ENCODE results near the gene KIF9. TPM values are rescaled to one million over a fixed set of nuclear protein-coding genes. Genes with fewer than 3 reads are reported as not detected.
A peak's percentile ranks its signal among the peaks of the same experiment; 100 is the strongest.
"Not testable (repeated sequence)": the region's sequence is repeated elsewhere in the genome, so short reads cannot be mapped to it uniquely, and the experiment has no call there.

KIF9 gene
- total RNA-seq, 2 experiments from 2014 or later = 6.9 to 7.6 TPM

DNA sequence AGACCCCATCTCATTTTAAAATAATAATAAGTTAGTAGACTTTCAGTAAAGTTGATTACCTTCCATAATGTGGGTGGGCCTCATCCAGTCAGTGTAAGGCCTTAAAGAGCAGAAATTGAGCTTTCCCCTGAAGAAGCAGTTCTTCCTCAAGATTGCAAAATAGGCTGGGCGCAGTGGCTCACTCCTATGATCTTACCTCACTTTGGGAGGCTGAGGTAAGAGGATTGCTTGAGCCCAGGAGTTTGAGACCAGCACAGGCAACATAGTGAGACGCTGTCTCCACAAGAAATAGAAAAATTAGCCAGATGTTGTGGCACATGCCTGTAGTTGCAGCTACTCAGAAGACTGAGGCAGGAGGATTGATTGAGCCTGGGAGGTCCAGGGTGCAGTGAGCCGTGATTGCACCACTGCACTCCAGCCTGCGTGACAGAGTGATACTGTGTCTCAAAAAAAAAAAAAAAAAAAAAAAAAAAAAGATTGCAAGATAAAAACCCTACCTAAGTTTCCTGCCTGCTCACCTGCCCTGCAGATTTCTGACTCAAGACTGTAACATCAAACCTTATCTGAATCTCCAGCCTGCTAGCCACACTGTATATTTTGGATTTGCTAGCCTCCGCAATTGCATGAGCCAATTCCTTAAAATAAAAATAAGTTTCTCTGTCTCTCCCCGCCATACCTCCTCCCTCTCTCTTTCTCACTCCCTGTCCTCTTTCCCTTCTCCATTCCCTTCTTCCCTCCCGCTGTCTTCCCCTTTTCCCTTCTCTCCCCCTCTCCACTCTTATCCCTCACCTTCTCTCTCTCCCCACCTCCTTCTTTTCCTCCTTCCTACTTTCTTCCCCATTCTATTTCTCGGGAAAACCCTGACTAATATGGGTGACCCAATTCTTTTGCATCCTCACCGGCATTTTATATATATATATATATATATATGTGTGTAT is 17.1 kb upstream of the KIF9 start:
- peaks cover 36% of the 10 kb centered on the region for H3K36me3 Mint-ChIP-seq
- H3K27ac Mint-ChIP-seq = no peak overlapping the region
- no peak for DNase-seq
- no peak overlapping the region for H3K4me3 Mint-ChIP-seq
- H3K4me1 Mint-ChIP-seq = peaks cover 39% of the 10 kb centered on the region
- no peaks in the 10 kb centered on the region for H3K27me3 Mint-ChIP-seq
- no peaks in the 10 kb centered on the region for H3K9me3 Mint-ChIP-seq

GRCh38 chr3:47298439-47298838 is 15.8 kb upstream of the KIF9 start:
- Mint-ChIP-seq H3K27ac (no peak overlapping the region), H3K27me3 (no peaks in the 10 kb centered on the region)

GRCh38 chr3:47296562-47297302 is 14.1 kb upstream of the KIF9 start:
- no peak overlapping the region for H3K4me3 Mint-ChIP-seq
- H3K27ac Mint-ChIP-seq = no peak overlapping the region
- H3K9me3 Mint-ChIP-seq = no peaks in the 10 kb centered on the region
- H3K4me1 Mint-ChIP-seq = peaks cover 35% of the 10 kb centered on the region
- peaks cover 16% of the 10 kb centered on the region for H3K36me3 Mint-ChIP-seq
- no peaks in the 10 kb centered on the region for H3K27me3 Mint-ChIP-seq
- DNase-seq = no peak

More at GRCh38 chr3:47298439-47298838, 15.8 kb upstream of the KIF9 start:
- Mint-ChIP-seq H3K36me3 (peaks cover 33% of the 10 kb centered on the region), H3K4me3 (no peak overlapping the region), H3K9me3 (no peaks in the 10 kb centered on the region), H3K4me1 (peaks cover 40% of the 10 kb centered on the region)
- DNase-seq = no peak

GRCh38 chr3:47295976-47296375 is 13.4 kb upstream of the KIF9 start:
- Mint-ChIP-seq H3K4me3 (no peak overlapping the region), H3K27ac (no peak overlapping the region), H3K27me3 (no peaks in the 10 kb centered on the region), H3K36me3 (peaks cover 11% of the 10 kb centered on the region), H3K4me1 (peaks cover 34% of the 10 kb centered on the region), H3K9me3 (no peaks in the 10 kb centered on the region)
- DNase-seq = no peak

DNA sequence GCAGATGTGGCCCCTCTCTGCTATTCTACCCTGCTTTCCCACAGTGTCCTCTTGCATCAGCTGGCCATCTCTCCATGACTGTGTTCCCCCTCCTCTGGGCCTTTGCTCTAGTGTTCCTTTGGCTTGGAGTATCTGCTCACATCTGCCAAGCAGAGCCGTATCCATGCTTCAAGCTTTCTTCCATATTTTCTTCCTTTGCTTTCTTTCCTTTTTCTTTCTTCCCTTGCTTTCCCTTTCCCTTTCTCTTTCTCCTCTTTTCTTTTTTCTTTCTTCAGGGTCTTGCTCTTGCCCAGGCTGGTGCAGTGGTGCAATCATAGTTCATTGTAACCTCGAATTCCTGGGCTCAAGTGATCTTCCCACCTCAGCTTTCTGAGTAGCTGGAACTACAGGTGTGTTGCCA is 12.7 kb upstream of the KIF9 start:
- peaks cover 37% of the 10 kb centered on the region for H3K4me1 Mint-ChIP-seq
- no peaks in the 10 kb centered on the region for H3K9me3 Mint-ChIP-seq
- H3K4me3 Mint-ChIP-seq = no peak overlapping the region
- H3K27me3 Mint-ChIP-seq = no peaks in the 10 kb centered on the region
- no peak for DNase-seq
- H3K27ac Mint-ChIP-seq = no peak overlapping the region
- H3K36me3 Mint-ChIP-seq = peaks cover 15% of the 10 kb centered on the region

- DNase-seq = no peak
- Mint-ChIP-seq H3K4me3 (no peak overlapping the region), H3K4me1 (peaks cover 43% of the 10 kb centered on the region), H3K27me3 (no peaks in the 10 kb centered on the region), H3K27ac (no peak overlapping the region), H3K9me3 (no peaks in the 10 kb centered on the region), H3K36me3 (peaks cover 18% of the 10 kb centered on the region)
Measured at GRCh38 chr3:47294392-47294791, 11.8 kb upstream of the KIF9 start.

DNA sequence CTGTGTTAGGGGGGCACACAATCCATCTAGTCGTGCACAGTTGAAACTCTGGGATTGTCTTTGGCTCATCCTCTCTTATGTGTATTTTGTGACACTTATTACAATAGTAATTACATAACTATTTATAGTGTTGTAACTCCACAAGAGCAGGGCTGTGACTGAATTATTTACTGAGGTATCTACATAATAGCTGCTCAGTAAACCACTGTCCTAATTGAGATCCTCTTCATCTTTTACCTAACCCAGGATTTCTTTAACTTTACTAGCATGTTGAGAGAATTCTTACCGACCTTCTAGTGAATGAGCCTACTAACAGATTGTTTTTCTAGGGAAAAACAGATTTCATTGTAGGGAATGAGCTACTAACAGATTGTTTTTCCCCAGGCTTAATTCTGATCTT is 11.2 kb upstream of the KIF9 start:
- peaks cover 23% of the 10 kb centered on the region for H3K36me3 Mint-ChIP-seq
- no peak overlapping the region for H3K27ac Mint-ChIP-seq
- H3K27me3 Mint-ChIP-seq = no peaks in the 10 kb centered on the region
- no peak for DNase-seq
- H3K4me1 Mint-ChIP-seq = peaks cover 43% of the 10 kb centered on the region
- no peak overlapping the region for H3K4me3 Mint-ChIP-seq
- H3K9me3 Mint-ChIP-seq = no peaks in the 10 kb centered on the region

- not testable (repeated sequence) for H3K27ac Mint-ChIP-seq, H3K27me3 Mint-ChIP-seq, DNase-seq, H3K9me3 Mint-ChIP-seq, H3K4me3 Mint-ChIP-seq
- H3K36me3 Mint-ChIP-seq = peaks cover 16% of the 10 kb centered on the region
- peaks cover 33% of the 10 kb centered on the region for H3K4me1 Mint-ChIP-seq
Measured at GRCh38 chr3:47291754-47292420, 9.3 kb upstream of the KIF9 start.

DNA sequence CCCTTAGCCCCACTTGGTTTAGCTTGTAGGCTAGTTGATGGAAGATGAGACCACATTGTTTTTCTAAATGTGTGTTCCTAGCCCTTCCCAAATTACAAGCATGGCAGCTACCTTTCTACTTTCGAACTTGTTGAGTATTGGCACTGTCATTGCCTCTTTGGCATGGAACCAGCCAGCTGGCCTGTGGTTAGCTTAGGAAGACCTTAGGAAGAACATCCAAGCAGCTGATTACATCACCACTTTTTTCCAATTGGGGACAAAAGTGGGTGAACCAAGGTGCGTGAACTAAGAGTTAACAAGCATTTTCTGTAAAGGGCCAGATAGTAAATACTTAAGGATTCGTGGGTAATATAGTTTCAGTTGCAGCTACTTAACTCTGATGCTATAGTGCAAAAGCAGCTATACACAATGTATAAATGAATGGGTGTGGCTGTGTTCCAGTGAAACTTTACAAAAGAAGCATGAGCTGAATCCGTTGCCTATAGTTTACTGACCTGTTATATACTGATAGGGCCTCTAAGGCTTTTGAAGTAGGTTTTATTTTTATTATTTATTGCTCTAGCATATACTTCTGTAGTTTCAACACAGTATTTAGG is 8.7 kb upstream of the KIF9 start:
- DNase-seq = no peak
- H3K36me3 Mint-ChIP-seq = peaks cover 16% of the 10 kb centered on the region
- H3K27me3 Mint-ChIP-seq = no peaks in the 10 kb centered on the region
- no peaks in the 10 kb centered on the region for H3K9me3 Mint-ChIP-seq
- H3K4me1 Mint-ChIP-seq = peaks cover 33% of the 10 kb centered on the region
- H3K27ac Mint-ChIP-seq = no peak overlapping the region
- no peak overlapping the region for H3K4me3 Mint-ChIP-seq

- H3K27ac Mint-ChIP-seq = no peak overlapping the region
- H3K4me1 Mint-ChIP-seq = peaks cover 33% of the 10 kb centered on the region
- DNase-seq = no peak
- H3K27me3 Mint-ChIP-seq = no peaks in the 10 kb centered on the region
- H3K36me3 Mint-ChIP-seq = peaks cover 27% of the 10 kb centered on the region
- H3K9me3 Mint-ChIP-seq = no peaks in the 10 kb centered on the region
- H3K4me3 Mint-ChIP-seq = no peak overlapping the region
Measured at GRCh38 chr3:47288966-47289910, 6.6 kb upstream of the KIF9 start.

GRCh38 chr3:47283591-47284364 is 1.2 kb upstream of the KIF9 start:
- peak; percentile 55 for DNase-seq
- Mint-ChIP-seq H3K27me3 (no peaks in the 10 kb centered on the region), H3K4me1 (peaks cover 31% of the 10 kb centered on the region), H3K9me3 (no peaks in the 10 kb centered on the region), H3K36me3 (peaks cover 20% of the 10 kb centered on the region), H3K27ac (peak overlapping the region; percentile 99), H3K4me3 (peak overlapping the region; percentile 100)

DNA sequence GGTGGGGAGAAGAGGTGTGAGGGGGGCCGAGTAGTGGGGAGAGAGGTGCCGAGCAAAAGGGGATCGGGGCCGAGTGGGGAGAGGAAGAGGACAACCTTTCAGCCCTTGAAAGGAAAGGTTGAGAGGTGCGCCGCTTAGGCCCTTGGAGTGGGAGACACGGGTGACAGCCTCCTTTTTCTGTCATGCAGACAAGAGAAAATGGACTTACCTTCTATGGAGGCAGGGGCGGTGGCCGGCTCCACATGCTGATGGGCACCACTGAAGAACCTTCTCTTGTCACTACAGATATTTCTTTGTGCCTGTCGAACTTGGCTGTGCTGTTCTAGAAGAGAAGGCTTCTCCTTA is 566 bp upstream of the KIF9 start:
- peak overlapping the region; percentile 99 for H3K27ac Mint-ChIP-seq
- H3K4me3 Mint-ChIP-seq = peak overlapping the region; percentile 100
- peak; percentile 26 for DNase-seq
- H3K27me3 Mint-ChIP-seq = no peaks in the 10 kb centered on the region
- peaks cover 19% of the 10 kb centered on the region for H3K36me3 Mint-ChIP-seq
- no peaks in the 10 kb centered on the region for H3K9me3 Mint-ChIP-seq
- peaks cover 31% of the 10 kb centered on the region for H3K4me1 Mint-ChIP-seq

GRCh38 chr3:47280519-47280918 is 2.1 kb downstream of the KIF9 start:
- Mint-ChIP-seq H3K27me3 (no peaks in the 10 kb centered on the region), H3K36me3 (peaks cover 19% of the 10 kb centered on the region), H3K27ac (no peak overlapping the region), H3K4me1 (peaks cover 19% of the 10 kb centered on the region), H3K9me3 (no peaks in the 10 kb centered on the region), H3K4me3 (no peak overlapping the region)
- no peak for DNase-seq

Data from activated naive CD8-positive, alpha-beta T cell treated with anti-CD3 and anti-CD28 coated beads for 36 hours (primary cell).